HG02884 (cell line): ENCODE data around the gene ADAM12.

ENCODE experiments used
- ATAC-seq: cut with Tn5 transposase; IDR thresholded peaks from one replicate; pipeline ENCODE4 v1.9.1; 2021; ENCODE audit warnings: mild to moderate bottlenecking, moderate library complexity; ENCODE audit not compliant: unreplicated experiment

Gene ADAM12

GRCh38 chr10:126242397-126243260 is 145.6 kb downstream of the ADAM12 start:
- no peak for ATAC-seq

DNA sequence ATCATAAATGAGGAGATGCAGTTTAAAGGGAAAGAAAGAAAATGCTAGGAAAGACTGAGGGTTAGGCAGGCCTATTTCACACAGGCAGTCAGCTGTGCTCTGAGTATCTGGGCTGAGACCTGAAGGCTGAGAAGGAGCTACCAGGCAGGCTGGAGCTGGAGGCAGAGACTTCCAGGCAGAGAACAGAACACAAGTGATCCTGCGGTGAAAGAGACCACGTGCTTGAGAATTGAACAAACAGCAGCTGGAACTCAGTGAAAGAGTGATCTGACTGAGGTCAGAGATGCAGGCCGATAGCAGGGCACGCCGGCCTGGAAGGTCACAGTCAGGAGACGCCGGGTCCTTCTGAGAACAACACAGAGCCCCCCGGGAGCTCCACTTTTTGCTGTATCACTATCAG is 147.8 kb downstream of the ADAM12 start:
- ATAC-seq = no peak

DNA sequence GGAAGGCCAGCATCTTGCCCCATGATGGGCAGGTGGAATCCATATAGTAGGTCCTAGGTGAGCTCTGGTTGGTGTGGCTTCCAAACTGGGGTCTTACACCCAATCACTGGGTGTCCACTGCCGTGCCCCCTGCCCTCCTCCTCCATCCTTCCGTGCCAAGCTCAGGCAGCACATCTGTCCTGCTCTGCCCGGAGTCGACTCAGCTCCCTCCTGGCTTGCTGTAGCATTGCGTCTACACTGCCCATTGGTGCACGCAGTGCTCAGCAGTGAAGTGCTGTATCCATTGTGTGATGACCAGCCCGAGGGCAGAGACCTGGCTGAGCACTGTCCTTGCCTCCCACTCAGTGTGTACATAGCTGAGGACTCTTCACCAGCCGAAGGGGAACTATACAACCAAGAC is 148.4 kb downstream of the ADAM12 start:
- ATAC-seq = no peak

DNA sequence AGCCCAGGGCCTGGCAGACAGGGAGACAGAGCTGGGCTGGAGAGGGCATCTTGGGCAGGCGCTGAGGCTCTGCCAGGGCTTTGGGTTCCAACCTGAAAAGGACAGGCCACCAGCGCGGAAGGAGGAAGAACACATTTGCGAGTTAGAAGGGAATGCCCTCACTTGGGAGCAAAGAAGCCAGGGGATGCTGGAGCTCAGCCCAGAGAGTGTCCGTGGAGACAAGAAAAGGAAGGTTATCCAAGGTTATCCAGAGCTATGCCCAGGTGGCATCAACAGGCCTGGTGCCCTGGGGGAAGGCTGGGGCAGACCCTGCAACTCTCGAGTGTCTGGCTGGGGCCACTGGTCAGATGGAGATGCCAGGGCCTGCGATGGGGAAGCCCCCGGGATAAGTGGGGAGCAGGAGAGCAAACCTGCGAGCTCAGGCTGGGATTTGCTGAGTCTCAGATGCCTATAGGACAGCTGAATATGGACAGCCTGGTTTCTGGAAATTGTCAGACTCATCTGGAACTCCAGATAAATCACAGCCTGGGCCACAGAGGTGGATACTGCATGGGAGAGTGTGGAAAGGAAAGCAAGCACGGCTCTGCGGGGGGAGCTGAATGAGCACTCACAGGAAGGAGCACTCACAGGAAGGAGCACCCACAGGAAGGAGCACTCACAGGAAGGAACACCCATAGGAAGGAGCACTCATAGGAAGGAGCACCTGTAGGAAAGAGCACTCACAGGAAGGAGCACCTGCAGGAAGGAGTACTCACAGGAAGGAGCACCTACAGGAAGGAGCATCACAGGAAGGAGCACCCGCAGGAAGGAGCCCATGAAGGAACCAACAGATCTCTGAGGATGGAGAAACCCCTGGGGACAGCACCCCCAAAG is 152.1 kb downstream of the ADAM12 start:
- ATAC-seq = no peak

DNA sequence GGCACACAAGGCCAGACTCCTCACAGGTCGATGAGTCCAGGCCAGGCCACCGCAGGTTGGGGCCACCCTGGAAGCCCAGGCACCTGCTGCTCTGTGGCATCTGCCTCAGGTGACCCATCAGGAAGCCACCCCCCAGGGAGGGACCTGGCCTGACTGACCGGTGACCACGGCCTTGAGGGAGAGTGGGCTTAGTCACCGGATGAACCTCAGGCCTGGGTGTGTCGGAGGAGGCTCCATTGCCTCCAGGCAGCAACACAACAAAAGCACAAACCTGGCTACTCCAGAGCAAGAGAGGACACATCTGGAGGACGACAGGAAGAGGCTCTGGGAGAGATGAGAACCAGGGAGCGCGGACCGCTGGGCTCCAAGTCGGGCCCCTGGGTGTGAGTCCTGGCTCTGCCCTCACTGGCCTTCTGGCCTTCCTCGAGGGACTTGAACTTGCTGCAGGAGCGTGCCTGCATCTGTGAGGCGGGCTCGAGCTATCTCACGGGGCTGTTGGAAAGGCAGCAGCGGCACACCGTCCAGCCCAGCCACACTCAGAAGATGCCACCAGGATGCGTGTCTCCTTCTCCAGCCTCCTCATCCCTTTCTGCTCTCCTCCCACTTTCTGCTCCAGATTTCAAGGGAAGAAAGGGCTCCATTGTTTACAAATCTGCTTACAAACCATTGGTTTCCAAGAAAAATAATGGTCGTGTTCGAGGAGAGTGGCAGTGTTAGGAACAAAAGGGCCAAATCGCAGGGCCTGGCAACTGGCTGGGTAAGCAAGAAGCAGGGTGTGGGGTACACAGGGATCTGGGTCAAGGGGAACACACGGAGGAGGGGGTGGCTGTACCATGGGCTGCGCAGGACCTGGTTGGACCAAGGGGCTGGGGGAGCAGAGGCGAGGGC is 152.9 kb downstream of the ADAM12 start:
- no peak for ATAC-seq

DNA sequence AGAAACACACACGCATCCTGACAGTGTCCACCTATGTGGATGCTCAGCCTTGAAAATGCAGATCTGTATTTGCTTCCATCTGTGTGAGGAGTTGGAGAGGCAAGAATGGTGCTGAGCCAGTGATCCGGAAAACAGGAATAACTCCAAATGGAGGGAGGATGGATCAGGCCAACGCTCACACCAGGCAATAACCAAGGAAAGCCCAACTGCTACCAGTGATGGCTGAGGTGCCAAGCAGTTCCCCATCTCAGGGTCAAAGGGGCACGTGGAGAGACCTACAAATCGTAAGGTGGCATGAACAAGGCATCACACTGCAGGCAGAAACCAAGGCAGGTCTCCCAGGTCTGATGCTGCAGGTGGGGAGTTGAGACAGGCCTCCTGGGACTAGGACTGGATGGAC is 153.6 kb downstream of the ADAM12 start:
- no peak for ATAC-seq

GRCh38 chr10:126233182-126234148 is 154.8 kb downstream of the ADAM12 start:
- no peak for ATAC-seq

GRCh38 chr10:126230587-126230986 is 157.7 kb downstream of the ADAM12 start:
- ATAC-seq = no peak

DNA sequence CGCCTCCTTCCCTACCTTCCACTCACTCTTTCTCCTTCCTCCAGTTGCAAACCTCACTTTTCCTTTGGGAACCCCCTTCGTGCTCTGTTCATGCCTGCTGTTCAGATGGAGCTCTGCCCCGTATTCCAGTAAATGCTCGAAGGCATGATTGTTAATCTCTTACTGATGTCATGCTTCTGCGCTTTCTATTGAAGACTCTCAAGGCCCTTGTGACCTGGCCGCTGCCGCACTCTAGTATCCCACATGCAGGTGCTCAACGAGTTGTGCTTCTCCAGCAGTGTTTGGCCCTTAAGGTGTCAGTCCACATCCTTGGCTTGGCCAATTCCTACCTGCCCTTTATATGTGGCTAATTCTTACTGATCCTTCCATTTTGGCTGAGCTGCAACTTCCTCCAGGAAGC is 158.6 kb downstream of the ADAM12 start:
- ATAC-seq = no peak

- no peak for ATAC-seq
Observed at GRCh38 chr10:126227762-126228134, 160.5 kb downstream of the ADAM12 start.

DNA sequence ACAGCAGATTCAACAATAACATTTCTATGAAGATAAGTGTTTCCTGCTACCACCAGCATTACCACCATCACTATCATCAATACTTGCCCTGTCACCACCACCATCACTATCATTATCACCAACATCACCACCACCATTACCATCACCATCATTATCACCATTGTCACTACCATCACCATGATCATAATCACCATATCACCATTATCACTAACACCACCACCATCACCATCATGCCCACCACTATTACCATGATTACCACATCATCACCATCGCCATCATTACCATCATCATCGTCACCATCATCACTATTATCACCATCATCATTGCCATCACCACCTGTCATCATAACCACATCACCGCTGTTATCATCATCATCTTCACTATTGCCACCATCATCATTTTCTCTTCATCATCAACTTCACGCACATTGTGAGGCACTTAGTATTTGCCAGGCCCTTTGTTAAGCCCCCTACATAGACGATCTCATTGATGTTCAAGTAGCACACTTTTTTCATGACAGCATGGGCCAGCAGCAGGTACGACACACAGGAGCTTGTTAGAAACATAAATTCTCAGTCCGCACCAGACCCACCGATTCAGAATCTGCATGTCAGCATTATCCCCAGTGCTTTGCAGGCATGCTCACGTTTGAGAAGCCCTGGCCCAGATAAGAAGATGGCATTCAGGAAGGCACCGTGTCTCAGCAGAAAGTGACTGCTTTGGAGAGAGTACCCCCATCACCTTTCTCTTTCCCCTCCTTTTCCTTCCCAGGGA is 161.1 kb downstream of the ADAM12 start:
- ATAC-seq = no peak

DNA sequence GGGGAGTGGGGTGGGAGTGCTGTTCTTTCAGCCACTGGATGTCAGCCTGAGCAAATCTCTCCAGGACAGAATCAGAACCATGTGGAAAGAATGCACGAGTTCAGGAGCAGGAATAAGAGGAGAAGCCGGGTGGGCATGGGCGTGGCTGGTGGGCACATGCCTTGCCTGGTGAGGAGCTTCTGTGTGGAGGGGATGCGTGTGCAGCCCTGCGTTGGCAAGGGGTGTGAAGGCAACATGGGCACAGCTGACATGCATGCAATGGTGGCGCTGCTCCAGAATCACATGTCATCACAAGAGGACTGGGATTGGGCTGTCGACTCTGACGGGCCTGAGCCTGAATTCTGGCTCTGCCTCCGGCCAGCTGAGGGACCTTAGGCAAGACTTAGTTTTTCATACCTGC is 162.1 kb downstream of the ADAM12 start:
- ATAC-seq = no peak

GRCh38 chr10:126225672-126226008 is 162.6 kb downstream of the ADAM12 start:
- ATAC-seq = no peak

GRCh38 chr10:126224967-126225671 is 163.2 kb downstream of the ADAM12 start:
- no peak for ATAC-seq

DNA sequence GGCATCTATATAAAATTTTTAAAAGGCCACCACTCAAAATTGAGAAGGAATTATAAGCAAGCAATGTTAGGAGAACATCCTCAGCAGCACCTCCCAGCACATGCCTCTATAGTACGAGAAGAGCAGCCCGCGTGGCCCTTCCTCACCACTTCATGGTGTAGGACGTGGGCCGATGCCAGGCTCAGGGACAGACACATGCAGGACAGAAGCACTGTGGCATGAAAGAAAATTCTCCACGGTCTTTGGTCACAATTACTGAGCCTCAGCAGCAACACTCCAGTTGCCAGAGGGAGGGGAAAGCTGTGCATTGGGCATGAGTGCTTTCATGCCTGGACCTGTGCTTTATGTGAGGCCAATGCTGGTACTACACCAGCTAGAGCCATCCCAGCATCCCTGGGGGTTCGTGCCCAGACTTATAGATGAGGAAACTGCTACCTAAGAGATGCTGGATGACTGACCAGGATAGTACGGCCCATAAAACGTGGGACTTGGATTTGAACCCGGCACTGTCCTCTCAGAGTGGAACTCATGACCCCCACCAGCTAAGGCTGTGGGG is 164.7 kb downstream of the ADAM12 start:
- ATAC-seq = no peak

GRCh38 chr10:126222736-126223511 is 165.4 kb downstream of the ADAM12 start:
- ATAC-seq = no peak

- ATAC-seq = no peak
Observed at GRCh38 chr10:126221874-126222273, 166.4 kb downstream of the ADAM12 start.
